Stimulated activated CD8-positive, alpha-beta memory T cell treated with anti-CD3 and anti-CD28 coated beads, Interleukin-7, amount 100 ng/mL, for 24 hours (primary cell): ENCODE data around the gene FALEC.

Experiments
- DNase-seq: peaks from one replicate; pipeline ENCODE4 v3.0.0-alpha.2; 2020; ENCODE audit warnings: low read depth

Gene FALEC

DNA sequence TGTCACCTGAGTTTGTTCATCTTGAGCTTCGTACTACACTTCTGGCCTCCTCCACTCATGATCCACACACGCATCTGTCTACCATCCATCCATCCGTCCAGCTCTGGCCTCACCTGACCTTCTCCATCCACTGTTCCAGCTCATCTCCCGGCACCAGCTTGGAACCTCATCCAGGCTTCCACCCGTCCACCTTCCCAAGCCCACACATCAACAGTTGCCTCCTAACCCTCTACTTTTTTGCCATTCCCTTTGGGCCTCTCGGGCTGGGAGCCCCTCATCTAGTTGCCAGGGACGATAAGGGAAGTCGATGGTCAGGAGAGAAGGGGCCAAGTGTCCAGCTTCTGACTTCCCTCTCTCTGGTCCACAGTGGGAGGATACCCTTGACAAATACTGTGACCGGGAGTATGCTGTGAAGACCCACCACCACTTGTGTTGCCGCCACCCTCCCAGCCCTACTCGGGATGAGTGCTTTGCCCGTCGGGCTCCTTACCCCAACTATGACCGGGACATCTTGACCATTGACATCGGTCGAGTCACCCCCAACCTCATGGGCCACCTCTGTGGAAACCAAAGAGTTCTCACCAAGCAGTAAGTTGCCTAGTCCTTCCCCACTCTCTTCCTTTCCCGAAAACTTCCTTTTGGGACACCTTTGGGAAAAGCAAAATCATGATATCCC is 3.4 kb upstream of the FALEC start:
- DNase-seq: no peak

DNA sequence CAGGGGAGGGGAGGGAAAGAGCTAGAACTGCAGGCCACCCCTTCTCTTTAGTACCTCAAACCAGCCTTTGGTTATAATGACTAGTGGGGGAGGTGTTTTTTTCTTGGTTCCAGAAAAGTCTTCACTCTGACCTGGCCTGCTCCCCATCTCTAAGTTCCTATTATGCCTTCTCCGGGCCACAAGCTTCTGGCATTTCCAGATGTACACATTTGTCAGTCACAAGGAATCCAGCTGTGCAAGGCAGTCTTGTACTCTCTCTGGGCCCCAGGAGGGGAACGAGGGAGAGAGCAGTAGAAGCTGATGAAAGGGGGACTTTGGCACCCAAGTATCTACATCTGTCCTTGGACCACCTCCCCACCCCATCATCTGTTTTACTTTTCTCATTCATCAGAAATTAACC is 2.7 kb upstream of the FALEC start:
- no peak for DNase-seq

DNA sequence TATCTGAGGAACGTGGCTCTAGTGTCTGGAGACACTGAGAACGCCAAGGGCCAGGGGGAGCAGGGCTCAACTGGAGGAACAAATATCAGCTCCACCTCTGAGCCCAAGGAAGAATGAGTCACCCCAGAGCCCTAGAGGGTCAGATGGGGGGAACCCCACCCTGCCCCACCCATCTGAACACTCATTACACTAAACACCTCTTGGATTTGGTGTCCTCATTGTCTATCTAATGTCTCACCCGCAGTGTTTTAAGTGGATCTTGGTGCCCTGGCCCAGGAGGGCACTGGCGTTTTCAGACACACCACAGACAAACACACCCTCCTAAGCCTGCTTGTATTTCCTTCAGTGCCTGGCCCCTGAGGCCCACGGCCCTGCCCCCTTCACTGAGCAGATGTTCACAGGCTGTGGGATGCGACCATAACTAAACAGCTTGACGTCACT is 2.2 kb upstream of the FALEC start:
- DNase-seq: no peak

DNA sequence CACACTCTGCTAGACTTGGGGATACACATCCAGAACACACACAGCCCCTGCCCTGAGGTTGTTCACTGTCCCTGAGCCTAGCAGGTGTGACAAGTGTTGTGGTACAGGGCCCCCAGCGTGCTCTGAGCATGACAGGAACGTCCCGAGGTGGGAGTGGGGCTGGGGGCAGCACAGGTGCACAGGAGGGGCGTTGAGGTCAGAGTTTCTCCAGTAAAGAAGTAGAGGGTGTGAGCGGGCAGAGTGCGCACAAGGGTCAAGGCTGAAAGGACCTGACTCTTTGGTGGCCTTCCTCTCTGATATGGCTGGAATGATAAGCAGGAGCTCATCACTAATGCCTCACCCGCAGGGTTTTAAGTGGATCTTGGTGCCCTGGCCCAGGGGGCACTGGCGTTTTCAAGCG is 1.3 kb upstream of the FALEC start:
- DNase-seq: no peak

DNA sequence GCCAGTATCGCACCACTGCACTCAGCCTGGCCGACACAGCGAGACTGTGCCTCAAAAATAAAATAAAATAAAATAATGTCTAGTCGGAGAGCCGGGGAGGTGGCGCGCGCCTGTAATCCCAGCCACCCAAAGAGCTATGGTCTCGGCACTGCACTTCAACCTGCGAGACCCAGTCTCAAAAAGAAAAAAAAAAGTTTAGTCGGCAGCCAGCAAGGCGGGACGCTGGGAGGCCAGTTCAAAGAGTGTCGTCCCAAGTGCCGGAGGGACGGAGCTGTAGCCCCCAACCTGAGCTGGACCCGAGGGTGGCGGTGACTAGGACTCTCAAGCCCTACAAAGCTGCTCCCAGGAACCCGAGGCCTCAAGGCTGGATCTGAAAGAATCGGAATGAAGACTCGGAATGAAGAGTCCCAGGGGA is 632 bp upstream of the FALEC start:
- DNase-seq: no peak

DNA sequence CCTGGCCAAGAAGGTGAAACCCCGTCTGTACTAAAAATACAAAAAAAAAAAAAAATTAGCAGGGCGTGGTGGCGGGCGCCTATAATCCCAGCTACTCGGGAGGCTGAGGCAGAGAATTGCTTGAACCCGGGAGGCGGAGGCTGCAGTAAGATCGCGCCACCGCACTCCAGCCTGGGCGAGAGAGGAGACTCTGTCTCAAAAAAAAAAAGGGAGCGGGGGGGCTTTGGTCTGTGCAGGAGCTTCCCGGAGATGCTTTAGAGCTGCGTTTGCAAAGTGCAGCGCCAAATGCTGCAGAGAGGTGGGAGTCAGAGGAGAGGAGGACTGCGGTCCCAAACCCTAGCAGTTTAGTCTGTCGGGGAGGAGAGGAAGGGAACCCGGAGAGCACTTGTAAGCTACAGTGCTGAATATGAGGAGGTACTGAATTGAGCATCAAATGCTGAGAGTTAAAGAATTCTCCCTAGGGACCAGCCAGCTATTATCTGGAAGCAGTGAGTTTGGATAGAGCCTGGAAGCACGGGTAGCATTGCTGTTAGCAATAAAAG is 569 bp downstream of the FALEC start:
- DNase-seq: no peak

DNA sequence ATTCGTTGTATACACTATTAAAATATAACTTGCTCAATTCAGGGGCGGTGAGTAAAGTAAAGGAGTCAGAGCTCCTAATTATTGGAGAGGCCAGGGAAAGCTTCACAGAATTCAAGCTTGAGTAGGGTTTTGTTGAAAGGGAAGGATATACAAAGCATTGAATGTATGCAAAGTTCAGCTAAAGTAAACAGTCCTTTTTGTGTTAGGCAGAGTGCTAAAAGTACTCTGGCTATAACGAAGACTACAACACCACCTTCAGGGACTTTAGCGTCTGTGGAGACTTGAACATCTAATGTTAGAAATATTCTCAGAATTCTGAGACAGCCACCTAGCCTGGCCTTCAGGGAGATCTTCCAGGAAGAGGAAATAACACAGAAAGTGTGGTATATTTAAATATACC is 1.1 kb downstream of the FALEC start:
- no peak for DNase-seq

DNA sequence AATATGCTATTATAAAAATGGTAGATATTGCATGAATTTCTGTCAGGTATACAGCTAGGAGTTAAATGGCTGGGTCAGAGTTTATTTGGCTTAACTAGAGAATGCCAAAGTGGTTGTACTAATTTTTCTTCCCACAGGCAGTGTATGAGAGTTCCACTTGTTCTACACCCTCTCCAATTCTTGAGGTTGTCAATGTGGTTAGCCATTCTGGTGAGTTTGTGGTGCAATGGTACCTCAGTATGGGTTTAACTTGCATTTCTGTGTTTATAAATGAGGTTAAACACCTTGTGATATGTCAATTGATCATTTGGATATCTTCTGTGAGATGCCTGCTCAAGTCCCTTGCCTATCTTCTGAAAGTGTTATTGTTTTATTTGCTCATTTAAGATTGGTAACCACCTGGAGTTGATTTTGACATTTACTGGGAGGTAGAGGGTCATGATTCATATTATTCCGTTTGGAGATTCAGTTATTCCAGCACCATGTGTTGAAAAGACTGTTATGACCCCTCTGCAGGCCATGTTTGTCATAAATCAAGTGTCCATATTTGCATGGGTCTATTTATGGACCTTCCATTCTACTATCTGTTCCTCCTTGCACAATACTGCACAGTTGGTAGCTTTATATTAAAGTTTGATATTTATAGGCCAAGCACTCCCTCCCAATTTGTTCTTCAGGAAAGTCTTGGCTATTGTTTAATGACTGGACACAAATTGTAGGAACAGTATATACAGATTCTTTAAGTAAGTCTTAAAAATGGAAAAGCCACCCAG is 5.8 kb downstream of the FALEC start:
- DNase-seq: no peak

DNA sequence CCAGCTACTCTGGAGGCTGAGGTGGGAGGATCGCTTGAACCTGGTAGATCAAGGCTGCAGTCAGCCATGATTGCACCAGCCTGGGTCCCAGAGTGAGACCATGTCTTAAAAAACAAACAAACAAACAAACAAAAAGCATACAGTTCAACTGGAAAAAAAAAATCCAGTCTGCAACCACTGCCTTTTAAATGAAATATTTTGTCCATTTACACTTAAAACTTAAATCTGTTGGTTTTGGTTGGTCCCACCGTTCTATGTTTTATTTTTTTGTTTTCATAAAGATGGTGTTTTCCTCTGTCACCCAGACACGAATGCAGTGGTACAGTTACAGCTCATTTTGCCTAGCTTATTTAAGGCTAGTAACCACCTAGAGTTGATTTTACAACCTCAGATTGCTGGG is 9.8 kb downstream of the FALEC start:
- no peak for DNase-seq

DNA sequence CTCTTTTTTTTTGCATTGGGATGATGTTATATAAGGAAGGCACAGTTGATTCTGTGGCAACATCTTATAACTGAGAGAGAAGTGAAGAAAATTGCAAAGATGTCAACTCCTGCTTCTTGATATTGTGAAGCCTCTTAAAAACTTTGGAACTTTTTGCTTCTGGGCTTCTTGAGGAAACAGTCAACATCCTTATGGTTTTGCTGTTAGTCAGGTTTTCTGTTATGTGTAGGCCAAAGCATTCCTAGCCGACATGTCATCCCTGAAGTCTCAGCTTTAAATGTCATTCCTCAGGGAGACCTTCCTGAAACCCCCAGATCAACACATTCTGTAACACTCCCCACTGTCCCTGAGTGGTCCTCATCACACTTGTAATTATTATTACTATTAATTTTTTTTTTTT is 12.6 kb downstream of the FALEC start:
- no peak for DNase-seq

DNA sequence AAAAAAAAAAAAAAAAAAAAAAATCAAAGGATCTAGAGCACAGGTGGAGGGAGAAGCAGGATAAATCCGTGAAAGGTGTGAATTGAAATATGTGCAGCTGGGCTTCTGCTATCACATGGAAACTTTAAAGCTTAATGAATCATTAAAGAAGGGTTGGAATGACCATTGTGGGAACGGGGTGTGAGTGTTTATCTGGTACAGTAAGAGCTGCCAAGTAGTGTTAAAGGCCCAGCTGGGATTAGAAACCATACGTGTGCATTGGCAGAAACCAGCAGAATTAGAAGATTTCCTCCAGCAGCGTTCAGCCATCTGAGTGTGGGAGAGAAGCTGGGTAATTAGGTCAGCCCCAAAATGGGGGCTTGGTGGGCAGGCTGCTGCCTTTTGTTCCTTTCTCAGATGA is 13.5 kb downstream of the FALEC start:
- DNase-seq: no peak

DNA sequence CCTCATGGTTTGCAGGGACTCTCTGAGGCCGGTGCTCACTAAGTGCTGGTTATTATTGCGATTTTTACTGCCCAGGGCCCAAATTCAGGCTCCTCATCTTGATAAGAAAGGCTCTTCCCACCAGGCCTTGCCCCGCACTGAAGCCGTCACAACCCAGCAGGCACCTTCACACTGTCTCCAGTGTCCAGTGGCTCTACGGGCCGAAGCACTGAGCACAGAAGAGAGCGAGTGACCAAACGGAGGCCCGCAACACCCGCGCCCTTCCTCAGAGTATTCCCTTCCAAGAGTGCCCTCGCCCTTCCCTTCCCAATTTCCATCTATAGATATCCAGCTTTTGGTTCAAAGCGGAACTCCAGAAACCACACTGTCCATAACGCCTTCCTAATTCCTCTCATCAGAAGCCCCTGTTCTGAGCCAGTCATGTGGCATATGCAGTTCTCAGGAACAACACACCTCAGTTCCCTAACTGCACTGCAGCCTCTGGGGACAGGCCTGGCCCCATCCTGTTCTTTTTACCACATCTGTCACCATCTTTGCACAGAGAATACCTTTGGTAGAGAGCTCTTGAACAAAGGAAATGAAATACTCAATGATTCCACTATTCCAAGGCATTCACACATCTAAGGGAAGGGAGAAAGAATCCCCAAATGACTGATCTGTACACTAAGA is 15.1 kb downstream of the FALEC start:
- no peak for DNase-seq

DNA sequence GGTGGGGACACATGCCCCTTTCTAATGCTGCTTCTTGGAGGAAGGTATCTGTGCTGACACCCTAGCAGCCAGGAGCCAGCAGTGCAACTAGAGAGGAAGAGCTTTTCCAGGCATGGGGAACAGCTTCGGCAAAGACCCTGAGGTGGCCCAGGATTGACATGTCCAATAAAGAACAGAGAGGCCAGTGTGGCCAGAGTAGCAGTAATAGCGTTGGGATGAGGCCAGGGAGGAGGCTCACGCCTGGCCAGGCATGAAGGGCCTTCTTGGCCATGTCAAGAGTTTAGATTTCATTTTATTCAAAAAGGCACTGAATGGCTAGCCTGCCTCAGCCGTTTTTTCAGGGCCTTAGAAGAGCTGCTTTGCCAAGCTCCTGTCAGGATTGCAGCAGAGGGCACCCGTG is 17.3 kb downstream of the FALEC start:
- no peak for DNase-seq

DNA sequence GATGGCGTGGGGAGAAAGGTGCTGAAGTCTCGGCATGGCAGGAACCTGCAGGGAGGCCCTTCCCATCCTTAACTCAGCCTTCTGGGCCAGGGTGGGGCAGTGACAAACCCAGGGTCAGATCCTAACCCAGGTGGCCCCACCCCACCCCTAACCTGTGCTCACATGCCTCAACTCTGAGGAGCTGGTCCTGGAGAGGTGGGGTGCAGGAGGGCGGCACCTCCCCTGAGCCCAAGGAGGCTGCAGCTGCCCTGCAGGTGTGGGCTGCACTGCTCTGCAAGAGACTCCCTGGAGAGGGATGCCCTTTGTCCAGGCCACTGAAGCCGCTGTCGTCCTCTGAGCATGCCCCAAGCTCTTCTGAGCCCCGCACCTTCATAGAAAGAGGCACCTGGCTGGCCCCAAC is 18.4 kb downstream of the FALEC start:
- no peak for DNase-seq

DNA sequence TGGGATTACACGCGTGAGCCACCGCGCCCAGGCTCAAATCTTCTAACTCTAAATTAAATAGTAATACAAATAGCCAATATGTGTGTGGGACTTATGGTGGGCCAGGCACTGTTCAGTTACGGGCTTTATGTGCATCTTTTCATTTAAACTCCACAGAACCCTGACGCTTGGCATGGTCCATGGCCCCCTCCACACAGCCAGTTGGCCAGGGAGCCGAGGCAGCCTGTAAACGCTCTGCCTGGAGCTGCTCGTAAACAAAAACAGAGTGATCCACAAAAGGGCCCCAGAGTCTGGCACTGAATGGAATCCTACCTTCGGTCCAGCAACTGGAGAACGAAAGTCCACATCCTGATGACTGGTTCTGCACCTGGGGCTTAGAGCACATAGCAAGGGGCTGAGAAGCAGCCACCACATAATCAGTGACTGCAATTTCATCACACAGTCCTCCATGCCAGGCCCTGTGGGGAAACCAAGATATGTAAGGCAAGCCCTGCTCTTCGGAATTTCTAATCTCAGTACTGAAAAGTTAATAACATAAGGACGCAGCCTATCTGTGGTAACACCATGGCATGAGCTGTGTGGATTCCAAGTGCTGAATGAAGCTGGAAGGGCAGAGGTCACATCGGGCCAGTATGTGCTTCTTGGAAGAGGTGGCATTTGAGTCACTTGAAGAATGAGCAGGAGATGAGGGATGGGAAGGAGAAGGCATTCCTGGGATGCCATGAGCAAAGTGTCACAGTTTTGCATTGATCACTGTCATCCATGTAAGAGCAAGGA is 20.1 kb downstream of the FALEC start:
- no peak for DNase-seq

DNA sequence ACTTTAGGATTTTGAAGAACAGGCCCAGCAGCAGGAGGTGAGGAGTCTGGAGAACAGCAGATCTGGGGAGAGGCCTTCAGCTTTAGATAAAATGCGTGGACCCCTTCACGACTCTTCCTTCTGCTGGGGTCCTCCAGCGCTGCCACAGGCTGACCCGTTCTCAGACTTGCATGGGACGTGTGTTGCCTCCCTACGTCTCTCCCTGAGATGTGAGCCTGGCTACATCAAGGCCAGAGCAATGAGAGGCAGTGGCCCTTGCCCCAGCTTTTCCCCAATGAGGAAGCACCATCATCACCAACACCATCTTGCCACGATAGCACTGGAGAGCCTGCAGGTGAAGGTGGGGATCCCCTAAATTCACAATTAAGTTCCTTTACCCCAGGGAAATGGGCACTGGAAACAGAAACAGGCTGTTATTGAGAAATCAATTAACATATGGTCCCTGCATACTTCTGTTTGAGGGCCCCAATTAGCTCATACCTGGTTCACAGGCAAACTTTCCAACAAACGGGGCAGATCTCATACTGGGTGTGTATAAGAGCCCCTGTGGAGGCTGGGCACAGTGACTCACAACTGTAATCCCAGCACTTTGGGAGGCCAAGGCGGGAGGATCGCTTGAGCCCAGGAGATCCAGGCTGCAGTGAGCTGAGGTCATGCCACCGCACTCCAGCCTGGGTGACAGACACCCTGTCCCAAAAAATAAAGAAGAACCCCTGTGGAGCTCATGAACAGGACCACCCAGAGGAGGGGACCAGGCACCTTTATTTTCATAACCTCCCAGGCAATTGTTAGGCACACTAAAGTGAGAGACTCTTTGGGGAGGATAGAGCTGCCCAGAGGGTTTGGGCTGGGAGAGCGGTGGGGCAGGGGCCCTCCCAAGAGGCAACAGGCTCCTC is 21.5 kb downstream of the FALEC start:
- no peak for DNase-seq

DNA sequence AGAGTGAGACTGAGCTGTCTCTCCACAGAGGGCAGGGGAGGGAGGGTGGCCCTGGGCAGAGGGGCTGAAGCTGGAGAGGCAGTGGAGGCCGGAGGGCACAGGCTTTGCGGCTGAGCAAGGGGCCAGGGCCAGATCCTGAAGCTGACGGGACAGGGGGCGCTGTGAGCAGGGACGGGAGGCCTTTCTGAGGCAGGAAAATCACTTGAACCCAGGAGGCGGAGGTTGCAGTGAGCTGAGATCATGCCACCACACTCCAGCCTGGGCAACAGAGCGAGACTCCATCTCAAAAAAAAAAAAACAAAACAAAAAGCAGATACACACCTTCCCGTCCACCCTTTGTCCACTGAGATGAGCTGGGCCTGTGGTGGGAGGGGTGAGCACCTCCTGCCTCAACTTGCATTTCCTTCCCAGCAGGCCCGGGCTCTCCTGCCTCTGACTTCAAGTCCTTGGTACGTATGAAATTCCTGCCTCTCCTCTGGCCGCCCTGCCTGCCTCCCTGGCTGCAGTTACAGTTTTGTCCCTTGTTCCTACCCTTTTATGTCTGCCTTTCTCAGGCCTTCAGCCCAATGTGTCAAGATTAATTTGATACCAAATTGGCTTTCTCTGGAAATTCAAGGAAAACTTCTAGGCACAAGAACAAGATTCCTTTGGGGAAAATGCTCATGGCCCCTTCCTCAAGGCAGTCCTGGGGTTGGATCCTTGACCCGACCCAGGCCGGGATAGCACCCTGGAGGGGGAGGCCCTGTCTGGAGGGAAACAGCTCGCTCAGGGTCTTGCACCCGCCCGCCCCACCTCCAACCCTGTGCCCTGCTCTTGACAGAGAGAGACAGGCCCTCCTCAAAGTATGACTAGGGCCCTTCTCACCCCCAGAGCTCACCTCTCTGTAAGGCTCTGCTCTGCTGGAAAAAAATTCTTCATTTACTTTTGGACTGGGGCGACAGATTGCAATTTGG is 22.5 kb downstream of the FALEC start:
- no peak for DNase-seq

DNA sequence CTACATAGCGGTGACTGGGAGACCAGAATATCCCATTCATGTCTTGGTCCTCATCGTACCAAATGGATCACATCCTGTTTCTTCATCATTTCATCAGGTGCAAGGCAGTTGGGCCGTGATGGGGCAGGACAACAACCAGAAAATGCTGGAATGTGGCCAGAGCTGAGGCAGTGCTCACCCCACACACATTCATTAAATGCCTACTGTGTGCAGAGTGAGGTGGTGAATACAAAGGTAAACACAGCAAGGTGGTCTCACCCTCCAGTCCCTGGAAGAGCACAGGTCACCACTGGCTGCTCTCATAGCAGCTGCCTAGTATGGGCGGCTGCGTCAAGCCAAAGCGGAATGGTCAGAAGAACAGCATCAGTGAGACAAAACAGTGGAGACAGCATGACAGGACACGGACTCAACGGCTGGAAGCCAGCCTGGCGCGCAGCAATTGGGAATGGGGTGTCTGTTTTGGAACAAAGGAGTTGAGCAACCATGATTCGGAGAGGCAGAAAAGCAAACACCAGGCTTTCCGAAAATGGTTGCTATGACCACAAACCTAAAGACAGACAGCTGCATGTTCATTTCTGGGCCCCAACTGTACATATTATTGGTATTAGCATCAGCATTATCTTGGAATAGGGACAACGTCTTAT is 28.1 kb downstream of the FALEC start:
- DNase-seq: no peak

DNA sequence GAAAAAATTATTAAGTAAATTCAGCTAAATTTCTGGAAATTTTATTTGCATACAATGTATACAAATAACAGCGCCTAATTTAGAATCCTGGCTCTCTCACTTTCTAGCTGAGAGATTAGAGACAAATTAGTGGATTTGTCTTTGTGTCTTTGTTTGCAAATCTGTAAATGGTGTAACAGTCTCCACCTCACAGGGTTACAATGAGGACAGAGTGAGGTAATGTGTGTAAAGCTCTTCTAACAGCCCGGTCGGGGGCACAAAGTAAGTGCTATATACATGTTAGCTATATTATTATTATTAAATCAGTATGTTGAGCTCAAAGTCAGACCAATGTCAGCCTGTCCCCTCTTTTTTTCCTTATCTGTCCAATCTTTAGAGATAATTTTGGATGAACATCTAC is 28.7 kb downstream of the FALEC start:
- DNase-seq: no peak
